Mesenchymal stem cell (in vitro differentiated cells and primary cell): ENCODE results near the gene TYRP1.

Experiments
- DNase-seq: peaks from one replicate; pipeline ENCODE4 v3.0.0-alpha.2; 2013
- H2AFZ ChIP-seq: one replicate; pipeline ENCODE4 v1.6.1; 2013; ENCODE audit warnings: low read depth, mild to moderate bottlenecking, control low read depth, inconsistent platforms, low read length, moderate library complexity
- H2AK5ac ChIP-seq: 2 replicates; pipeline ENCODE4 v1.6.1; 2013; ENCODE audit warnings: low read length, moderate library complexity, mild to moderate bottlenecking, inconsistent platforms; ENCODE audit not compliant: severe bottlenecking
- H2BK120ac ChIP-seq: one replicate; pipeline ENCODE4 v1.6.1; 2013; ENCODE audit warnings: low read depth, mild to moderate bottlenecking, inconsistent platforms, low read length, moderate library complexity
- H2BK12ac ChIP-seq, 2 experiments: one replicate each; pipeline ENCODE4 v1.6.1; 2013; ENCODE audit warnings: inconsistent platforms in 2 of 2, low read length in 2 of 2, mild to moderate bottlenecking in 2 of 2, moderate library complexity in 2 of 2, control low read depth in 1 of 2
- H2BK15ac ChIP-seq: one replicate; pipeline ENCODE4 v1.6.1; 2013; ENCODE audit warnings: mild to moderate bottlenecking, low read depth, inconsistent platforms; ENCODE audit not compliant: poor library complexity, severe bottlenecking
- H2BK5ac ChIP-seq: 2 replicates; pipeline ENCODE4 v1.6.1; 2013; ENCODE audit warnings: low read depth, mild to moderate bottlenecking, low read length, control low read depth, inconsistent platforms; ENCODE audit not compliant: poor library complexity, severe bottlenecking
- H3K14ac ChIP-seq, 2 experiments: one replicate each; pipeline ENCODE4 v1.6.1; 2013; ENCODE audit warnings: inconsistent platforms in 2 of 2, low read length in 2 of 2, control low read depth in 1 of 2, mild to moderate bottlenecking in 1 of 2, moderate library complexity in 1 of 2
- H3K18ac ChIP-seq, 2 experiments: one replicate each; pipeline ENCODE4 v1.6.1; 2013; ENCODE audit warnings: inconsistent platforms in 2 of 2, low read length in 2 of 2, control low read depth in 1 of 2, low read depth in 1 of 2, mild to moderate bottlenecking in 1 of 2
- H3K23ac ChIP-seq, 2 experiments: one replicate each; pipeline ENCODE4 v1.6.1; 2013; ENCODE audit warnings: inconsistent platforms in 2 of 2, low read length in 2 of 2, mild to moderate bottlenecking in 2 of 2, moderate library complexity in 2 of 2, control low read depth in 1 of 2
- H3K27ac ChIP-seq: 2 replicates; pipeline ENCODE4 v1.5.1; 2013; ENCODE audit warnings: mild to moderate bottlenecking, moderate library complexity, low read length, control low read depth, inconsistent platforms; ENCODE audit not compliant: poor library complexity, severe bottlenecking
- H3K27me3 ChIP-seq, 2 experiments: 2 replicates each; pipeline versions ENCODE4 v1.6.1 to v1.7.0; 2013; ENCODE audit warnings: low read length in 2 of 2, mild to moderate bottlenecking in 2 of 2, moderate library complexity in 2 of 2, control low read depth in 1 of 2, inconsistent platforms in 1 of 2; ENCODE audit not compliant: control insufficient read depth in 1 of 2, insufficient read depth in 1 of 2
- H3K36me3 ChIP-seq, 2 experiments: 2 replicates each; pipeline versions ENCODE4 v1.6.1 to v1.7.0; 2013; ENCODE audit warnings: low read length in 2 of 2, control low read depth in 1 of 2, inconsistent platforms in 1 of 2, low read depth in 1 of 2, mild to moderate bottlenecking in 1 of 2; ENCODE audit not compliant: insufficient read depth in 2 of 2, control insufficient read depth in 1 of 2
- H3K4ac ChIP-seq, 2 experiments: one replicate each; pipeline ENCODE4 v1.6.1; 2013; ENCODE audit warnings: inconsistent platforms in 2 of 2, low read length in 2 of 2, mild to moderate bottlenecking in 2 of 2, moderate library complexity in 2 of 2, control low read depth in 1 of 2, low read depth in 1 of 2
- H3K4me1 ChIP-seq: 2 replicates; pipeline ENCODE4 v1.6.1; 2013; ENCODE audit warnings: low read depth, low read length, control low read depth; ENCODE audit not compliant: control insufficient read depth, insufficient read depth
- H3K4me2 ChIP-seq: 2 replicates; pipeline ENCODE4 v1.6.1; 2013; ENCODE audit warnings: low read length, mild to moderate bottlenecking, inconsistent platforms; ENCODE audit not compliant: poor library complexity, severe bottlenecking
- H3K4me3 ChIP-seq, 2 experiments: 2 replicates each; pipeline versions ENCODE4 v1.5.1 to v1.7.0; 2013; ENCODE audit warnings: low read length in 2 of 2, mild to moderate bottlenecking in 2 of 2, control low read depth in 1 of 2, low read depth in 1 of 2; ENCODE audit not compliant: insufficient read depth in 1 of 2
- H3K79me1 ChIP-seq: replicated peaks from 2 replicates; pipeline ENCODE4 v1.6.1; 2013; ENCODE audit warnings: mild to moderate bottlenecking, control low read depth, low read length, inconsistent platforms; ENCODE audit not compliant: poor library complexity, severe bottlenecking
- H3K9ac ChIP-seq: 2 replicates; pipeline ENCODE4 v1.7.0; 2013; ENCODE audit warnings: mild to moderate bottlenecking, low read length, moderate library complexity
- H3K9me3 ChIP-seq: 2 replicates; pipeline ENCODE4 v1.7.0; 2013; ENCODE audit warnings: mild to moderate bottlenecking, low read length; ENCODE audit not compliant: control insufficient read depth
- H4K8ac ChIP-seq: one replicate; pipeline ENCODE4 v1.6.1; 2013; ENCODE audit warnings: inconsistent platforms, mild to moderate bottlenecking, low read length, moderate library complexity
- H4K91ac ChIP-seq: one replicate; pipeline ENCODE4 v1.6.1; 2013; ENCODE audit warnings: mild to moderate bottlenecking, low read length, inconsistent platforms
- WGBS: methylation state at CpG from one replicate; pipeline ENCODE4 v1.1.7; 2013; ENCODE audit warnings: mixed read lengths; 5-methylcytosine and 5-hydroxymethylcytosine counted together

Gene TYRP1

GRCh38 chr9:12702160-12702758 is 9.1 kb downstream of the TYRP1 start:
- Histone ChIP-seq H3K36me3 (no peaks in the 10 kb centered on the region), H2BK12ac (no peak overlapping the region), H2BK15ac (no peak overlapping the region), H3K4ac (no peak overlapping the region), H4K91ac (no peak overlapping the region), H3K18ac (no peak overlapping the region), H3K27ac (no peak overlapping the region), H3K27me3 (no peaks in the 10 kb centered on the region), H3K4me1 (no peaks in the 10 kb centered on the region), H3K9me3 (no peaks in the 10 kb centered on the region), H2AFZ (no peak overlapping the region), H2BK5ac (no peak overlapping the region), H3K23ac (no peak overlapping the region), H2BK120ac (no peak overlapping the region), H3K9ac (peak overlapping the region; percentile 43), H3K4me2 (no peak overlapping the region), H2AK5ac (no peak overlapping the region), H4K8ac (no peak overlapping the region), H3K14ac (no peak overlapping the region), H3K4me3 (no peak overlapping the region), H3K79me1 (no peaks in the 10 kb centered on the region)
- 37% methylated on average over 2 of the region's 6 CpGs for WGBS
- peak; percentile 87 for DNase-seq

- no peak overlapping the region for H2AFZ ChIP-seq
- H3K4ac ChIP-seq: no peak overlapping the region
- H3K9me3 ChIP-seq: no peaks in the 10 kb centered on the region
- H3K9ac ChIP-seq: no peak overlapping the region
- H3K4me2 ChIP-seq: no peak overlapping the region
- no peak overlapping the region for H2BK120ac ChIP-seq
- H4K8ac ChIP-seq: no peak overlapping the region
- no peaks in the 10 kb centered on the region for H3K4me1 ChIP-seq
- H2BK5ac ChIP-seq: no peak overlapping the region
- H3K23ac ChIP-seq: no peak overlapping the region
- no peak overlapping the region for H3K14ac ChIP-seq
- no peak overlapping the region for H3K18ac ChIP-seq
- H3K27ac ChIP-seq: no peak overlapping the region
- no peak overlapping the region for H2AK5ac ChIP-seq
- no peaks in the 10 kb centered on the region for H3K79me1 ChIP-seq
- no peak overlapping the region for H3K4me3 ChIP-seq
- no peaks in the 10 kb centered on the region for H3K27me3 ChIP-seq
- H3K36me3 ChIP-seq: no peaks in the 10 kb centered on the region
- no peak for DNase-seq
- H4K91ac ChIP-seq: no peak overlapping the region
- no peak overlapping the region for H2BK12ac ChIP-seq
- 69% methylated on average over 1 of the region's 1 CpG for WGBS
- H2BK15ac ChIP-seq: no peak overlapping the region
Measured at GRCh38 chr9:12703996-12704395, 10.8 kb downstream of the TYRP1 start.

GRCh38 chr9:12705738-12706391 is 12.7 kb downstream of the TYRP1 start:
- Histone ChIP-seq H2BK120ac (no peak overlapping the region), H4K91ac (no peak overlapping the region), H3K4me2 (no peak overlapping the region), H2BK15ac (no peak overlapping the region), H3K27ac (no peak overlapping the region), H3K14ac (no peak overlapping the region), H3K36me3 (no peaks in the 10 kb centered on the region), H2AFZ (no peak overlapping the region), H3K4ac (no peak overlapping the region), H4K8ac (no peak overlapping the region), H3K9ac (no peak overlapping the region), H3K4me3 (no peak overlapping the region), H3K27me3 (no peaks in the 10 kb centered on the region), H3K18ac (no peak overlapping the region), H3K4me1 (no peaks in the 10 kb centered on the region), H2AK5ac (no peak overlapping the region), H3K79me1 (no peaks in the 10 kb centered on the region), H2BK12ac (no peak overlapping the region), H2BK5ac (no peak overlapping the region), H3K9me3 (no peaks in the 10 kb centered on the region), H3K23ac (no peak overlapping the region)
- DNase-seq: no peak
- WGBS: 57% methylated on average over 1 of the region's 1 CpG

GRCh38 chr9:12708562-12709298 is 15.5 kb downstream of the TYRP1 start:
- DNase-seq: peak; percentile 84
- no peak overlapping the region for H2BK12ac ChIP-seq
- H3K14ac ChIP-seq: no peak overlapping the region
- H4K8ac ChIP-seq: no peak overlapping the region
- H3K4ac ChIP-seq: no peak overlapping the region
- no peak overlapping the region for H4K91ac ChIP-seq
- H2BK5ac ChIP-seq: no peak overlapping the region
- H2AK5ac ChIP-seq: peak overlapping the region; percentile 81
- WGBS: 61% methylated on average over 5 of the region's 5 CpGs
- H3K27ac ChIP-seq: no peak overlapping the region
- H3K36me3 ChIP-seq: no peaks in the 10 kb centered on the region
- no peak overlapping the region for H3K23ac ChIP-seq
- no peak overlapping the region for H2BK120ac ChIP-seq
- no peak overlapping the region for H3K4me2 ChIP-seq
- H2AFZ ChIP-seq: no peak overlapping the region
- H3K4me1 ChIP-seq: no peaks in the 10 kb centered on the region
- H3K18ac ChIP-seq: peak overlapping the region in 1 of 2 experiments; percentile 70
- no peaks in the 10 kb centered on the region for H3K27me3 ChIP-seq
- H3K9me3 ChIP-seq: no peaks in the 10 kb centered on the region
- no peak overlapping the region for H2BK15ac ChIP-seq
- no peak overlapping the region for H3K4me3 ChIP-seq
- no peaks in the 10 kb centered on the region for H3K79me1 ChIP-seq
- peak overlapping the region; percentile 50 for H3K9ac ChIP-seq
